ENCODE data around the gene ATAD5. TPM values are rescaled to one million over a fixed set of nuclear protein-coding genes. Genes with fewer than 3 reads are reported as not detected.
A peak's percentile ranks its signal among the peaks of the same experiment; 100 is the strongest.
"Not testable (repeated sequence)": the region's sequence is repeated elsewhere in the genome, so short reads cannot be mapped to it uniquely, and the experiment has no call there.

The ATAD5 gene
- 3.1 and 3.7 TPM in 2 replicates for total RNA-seq

GRCh38 chr17:30831663-30832437 is at the start of gene ATAD5:
ATAD5 (plus strand) TSS chr17:30831966; CDS start chr17:30832348, 382 bp downstream.
- peak; percentile 66 for DNase-seq (ENCODE audit: extremely low read depth, low read depth, low spot score)

GRCh38 chr17:30782206-30782605 is 49.6 kb upstream of the ATAD5 start:
- DNase-seq (ENCODE audit: extremely low read depth, low read depth, low spot score) = no peak

GRCh38 chr17:30788918-30789317 is 42.8 kb upstream of the ATAD5 start:
- no peak for DNase-seq (ENCODE audit: extremely low read depth, low read depth, low spot score)

- DNase-seq (ENCODE audit: extremely low read depth, low read depth, low spot score) = no peak
Observed at GRCh38 chr17:30790279-30790678, 41.5 kb upstream of the ATAD5 start.

GRCh38 chr17:30793282-30793977 is 38.3 kb upstream of the ATAD5 start:
- no peak for DNase-seq (ENCODE audit: extremely low read depth, low read depth, low spot score)

GRCh38 chr17:30794372-30794771 is 37.4 kb upstream of the ATAD5 start:
- no peak for DNase-seq (ENCODE audit: extremely low read depth, low read depth, low spot score)

GRCh38 chr17:30796016-30796415 is 35.8 kb upstream of the ATAD5 start:
- DNase-seq (ENCODE audit: extremely low read depth, low read depth, low spot score) = no peak

GRCh38 chr17:30801671-30802070 is 30.1 kb upstream of the ATAD5 start:
- DNase-seq (ENCODE audit: extremely low read depth, low read depth, low spot score) = no peak

- no peak for DNase-seq (ENCODE audit: extremely low read depth, low read depth, low spot score)
Observed at GRCh38 chr17:30805944-30806456, 25.8 kb upstream of the ATAD5 start.

GRCh38 chr17:30807896-30808295 is 23.9 kb upstream of the ATAD5 start:
- DNase-seq (ENCODE audit: extremely low read depth, low read depth, low spot score) = no peak

GRCh38 chr17:30808785-30809286 is 22.9 kb upstream of the ATAD5 start:
- DNase-seq (ENCODE audit: extremely low read depth, low read depth, low spot score) = no peak

- no peak for DNase-seq (ENCODE audit: extremely low read depth, low read depth, low spot score)
Observed at GRCh38 chr17:30809867-30810266, 21.9 kb upstream of the ATAD5 start.

- no peak for DNase-seq (ENCODE audit: extremely low read depth, low read depth, low spot score)
Observed at GRCh38 chr17:30812218-30813177, 19.3 kb upstream of the ATAD5 start.

GRCh38 chr17:30814236-30814635 is 17.5 kb upstream of the ATAD5 start:
- DNase-seq (ENCODE audit: extremely low read depth, low read depth, low spot score) = not testable (repeated sequence)

- DNase-seq (ENCODE audit: extremely low read depth, low read depth, low spot score) = not testable (repeated sequence)
Observed at GRCh38 chr17:30814860-30815259, 16.9 kb upstream of the ATAD5 start.

GRCh38 chr17:30816165-30816564 is 15.6 kb upstream of the ATAD5 start:
- no peak for DNase-seq (ENCODE audit: extremely low read depth, low read depth, low spot score)

- no peak for DNase-seq (ENCODE audit: extremely low read depth, low read depth, low spot score)
Observed at GRCh38 chr17:30819971-30820705, 11.6 kb upstream of the ATAD5 start.

- DNase-seq (ENCODE audit: extremely low read depth, low read depth, low spot score) = no peak
Observed at GRCh38 chr17:30821871-30822723, 9.7 kb upstream of the ATAD5 start.

- not testable (repeated sequence) for DNase-seq (ENCODE audit: extremely low read depth, low read depth, low spot score)
Observed at GRCh38 chr17:30822919-30823318, 8.8 kb upstream of the ATAD5 start.
